K562 (cell line): ENCODE data around the gene MKRN1. TPM values are rescaled to one million over a fixed set of nuclear protein-coding genes. Genes with fewer than 3 reads are reported as not detected.
A peak's percentile ranks its signal among the peaks of the same experiment; 100 is the strongest.

Experiments
- ATAC-seq: fragments of 200-7000 bp; cut with Tn5 transposase; 3 replicates; pipeline ENCODE4 v1.9.1; 2020; ENCODE audit warnings: moderate library complexity
- BruUV-seq: library from RNA; stranded (reverse); fragments of 400-500 nt; replicated peaks from 2 replicates; lab custom pipeline; 2021; lab: Mats Ljungman, UMichigan
- CTCF ChIA-PET: fragments of 300-600 bp; formaldehyde crosslinking; extraction: SDS; loops from one replicate; lab custom pipeline; 2021; ENCODE audit warnings: low intra/inter-chr PET ratio; lab: Yijun Ruan, JAX
- POLR2A ChIA-PET: fragments of 300-600, 350-650 bp; sonication (Branson Sonifier 250); formaldehyde crosslinking; extraction: SDS; loops from one replicate; lab custom pipeline; 2021; ENCODE audit warnings: antibody characterized with exemption, inconsistent platforms; lab: Yijun Ruan, JAX
- DNase-seq, 4 experiments: peaks; one replicate each; pipeline versions ENCODE4 v3.0.0 to v3.0.0-alpha.2; 2011 to 2018; ENCODE audit warnings: low spot score in 3 of 4, mixed read lengths in 3 of 4; ENCODE audit errors: extremely low read depth in 1 of 4
- FAIRE-seq: peaks from 2 replicates; lab custom pipeline; 2011; peaks lifted over from hg19 to GRCh38; lab: Jason Lieb, UNC
- H2AFZ ChIP-seq: 2 replicates; pipeline ENCODE4 v1.6.0; 2011; ENCODE audit warnings: low read depth, low read length, control low read depth, inconsistent platforms
- H3K27ac ChIP-seq: fragments of 200-600 bp; 3 replicates; pipeline ENCODE4 v1.8.0; 2011; ENCODE audit warnings: low read depth, mild to moderate bottlenecking, control low read depth, inconsistent platforms, low read length, moderate library complexity, mixed read lengths; ENCODE audit errors: extremely low read depth
- H3K27me3 ChIP-seq, 2 experiments: fragments of 300-600 bp in 1 of 2; 2 replicates in 1 of 2; 3 replicates in 1 of 2; pipeline versions ENCODE4 v1.6.0 to v1.8.0; 2011; ENCODE audit warnings: inconsistent platforms in 2 of 2, low read length in 2 of 2, mild to moderate bottlenecking in 1 of 2, mixed read lengths in 1 of 2, moderate library complexity in 1 of 2; ENCODE audit not compliant: control insufficient read depth in 2 of 2, insufficient read depth in 2 of 2
- H3K36me3 ChIP-seq: fragments of 300-600 bp; 3 replicates; pipeline ENCODE4 v1.8.0; 2011; ENCODE audit warnings: mild to moderate bottlenecking, low read length, inconsistent platforms; ENCODE audit not compliant: control insufficient read depth, insufficient read depth
- H3K4me1 ChIP-seq, 2 experiments: fragments of 200-600 bp in 1 of 2; replicated peaks in 1 of 2; 2 replicates in 1 of 2; 3 replicates in 1 of 2; pipeline versions ENCODE4 v1.5.1 to v1.8.0; 2011; ENCODE audit warnings: inconsistent platforms in 2 of 2, low read length in 2 of 2, mild to moderate bottlenecking in 1 of 2, mixed read lengths in 1 of 2, moderate library complexity in 1 of 2; ENCODE audit not compliant: control insufficient read depth in 2 of 2, insufficient read depth in 2 of 2
- H3K4me2 ChIP-seq: 2 replicates; pipeline ENCODE4 v1.6.1; 2011; ENCODE audit warnings: low read length, control low read depth, inconsistent platforms, mixed read lengths; ENCODE audit not compliant: insufficient read depth
- H3K4me3 ChIP-seq: fragments of 200-600 bp; sonication (generic), shearing (Covaris generic); 2 replicates; pipeline ENCODE4 v1.5.1; 2016; ENCODE audit warnings: control low read depth, inconsistent platforms
- H3K79me2 ChIP-seq: fragments of 200-600 bp; 3 replicates; pipeline ENCODE4 v1.8.0; 2011; ENCODE audit warnings: low read length, inconsistent platforms; ENCODE audit not compliant: control insufficient read depth, insufficient read depth
- H3K9ac ChIP-seq, 2 experiments: 2 replicates each; pipeline versions ENCODE4 v1.6.0 to v1.6.1; 2011; ENCODE audit warnings: low read depth in 2 of 2, low read length in 2 of 2, control low read depth in 1 of 2, inconsistent platforms in 1 of 2, mild to moderate bottlenecking in 1 of 2, mixed read lengths in 1 of 2; ENCODE audit not compliant: insufficient read depth in 1 of 2
- H3K9me1 ChIP-seq: one replicate; pipeline ENCODE4 v1.6.0; 2011; ENCODE audit warnings: inconsistent platforms, mild to moderate bottlenecking, low read length, moderate library complexity; ENCODE audit not compliant: control insufficient read depth, insufficient read depth
- H3K9me3 ChIP-seq: replicated peaks from 2 replicates; pipeline ENCODE4 v1.5.1; 2011; ENCODE audit warnings: low read depth, low read length, inconsistent platforms; ENCODE audit not compliant: control insufficient read depth, insufficient read depth
- H4K20me1 ChIP-seq: replicated peaks from 2 replicates; pipeline ENCODE4 v1.6.1; 2011; ENCODE audit warnings: low read length, inconsistent platforms, mixed read lengths; ENCODE audit not compliant: control insufficient read depth, insufficient read depth
- ATF1 ChIP-seq, 2 experiments: fragments of 450-650 bp in 1 of 2; IDR thresholded peaks; 2 replicates each; pipeline ENCODE4 v1.6.1; 2016; ENCODE audit warnings: missing compliant biosample characterization in 1 of 2, missing genetic modification characterization in 1 of 2
- ERF ChIP-seq: fragments of 450-650 bp; formaldehyde crosslinking; IDR thresholded peaks from 2 replicates; pipeline ENCODE4 v1.4.0; 2020; ENCODE audit warnings: mild to moderate bottlenecking, mixed read lengths
- ESRRB ChIP-seq: fragments of 250-450 bp; sonication (Bioruptor Pico); IDR thresholded peaks from 2 replicates; pipeline ENCODE4 v1.5.0; 2020; ENCODE audit warnings: mild to moderate bottlenecking, moderate library complexity, borderline replicate concordance
- FOXJ2 ChIP-seq: fragments of 200-800 bp; sonication (Bioruptor generic); IDR thresholded peaks from 2 replicates; pipeline ENCODE4 v1.6.1; 2016; ENCODE audit warnings: missing genetic modification characterization, missing compliant biosample characterization
- RBM14 ChIP-seq: fragments of 200-400 bp; formaldehyde crosslinking; IDR thresholded peaks from 2 replicates; pipeline ENCODE4 v1.6.1; 2018; ENCODE audit warnings: low read depth, mild to moderate bottlenecking, low read length, moderate library complexity, borderline replicate concordance; ENCODE audit not compliant: insufficient read depth
- SMAD2 ChIP-seq: fragments of 150-350 bp; IDR thresholded peaks from 2 replicates; pipeline ENCODE4 v1.6.1; 2014; ENCODE audit warnings: low read depth, mild to moderate bottlenecking, low read length
- ZNF140 ChIP-seq: fragments of 250-450 bp; sonication (Bioruptor Pico); IDR thresholded peaks from 2 replicates; pipeline ENCODE4 v1.8.0; 2021; ENCODE audit warnings: moderate library complexity, mild to moderate bottlenecking, inconsistent platforms
- ZNF384 ChIP-seq: IDR thresholded peaks from 2 replicates; pipeline ENCODE4 v1.6.1; 2012; ENCODE audit warnings: low read depth, low read length, improper control_type of control experiment
- WGBS: fragments of 100-300 bp; shearing (Covaris generic); methylation state at CpG from one replicate; pipeline ENCODE4 v1.1.6; 2016; ENCODE audit warnings: low coverage, mixed read lengths; ENCODE audit not compliant: insufficient coverage; ENCODE audit errors: missing lambda C conversion rate; 5-methylcytosine and 5-hydroxymethylcytosine counted together
- in situ Hi-C: fragments of 300-500 bp; cut with MboI; formaldehyde crosslinking; loops from 4 replicates; pipeline ENCODE4 v1.15.0; 2018; ENCODE audit warnings: inconsistent platforms, mixed read lengths
- intact Hi-C: fragments of 100-400 bp; cut with micrococcal nuclease; formaldehyde crosslinking; loops from 2 replicates; pipeline ENCODE4 v1.14.2; 2022
- polyA plus RNA-seq, 8 experiments: library from polyadenylated mRNA; depleted of rRNA in 4 of 8; stranded (reverse) in 5 of 8; unstranded in 3 of 8; fragments of >200 nt; fragmentation: Nextera tagmentation in 2 of 8; fragmentation: Illumina TruSeq in 1 of 8; extraction: Ambion mirVana in 2 of 8; extraction: Trizol in 1 of 8; gene quantifications; 2 replicates each; pipeline versions ENCODE4 v1.2.1 to v1.2.3, GENCODE V29; 2011 to 2014; ENCODE audit warnings: inconsistent platforms in 1 of 8, missing spikeins in 1 of 8
- total RNA-seq, 7 experiments: library from RNA; depleted of rRNA in 6 of 7; stranded (reverse); fragments of >200 nt in 6 of 7; fragmentation: Illumina TruSeq in 2 of 7; extraction: Trizol in 2 of 7; gene quantifications; 2 replicates each; pipeline versions ENCODE4 v1.2.1 to v1.2.3, GENCODE V29; 2011 to 2021; ENCODE audit warnings: low replicate concordance in 1 of 7
- TF ChIP-seq, protein P1 (sequence below): fragments of 250-450 bp; sonication (Bioruptor Pico); IDR thresholded peaks from 2 replicates; pipeline ENCODE4 v1.8.0; 2021; ENCODE audit warnings: moderate library complexity, mild to moderate bottlenecking, inconsistent platforms
- TF ChIP-seq, protein P2 (sequence below): fragments of 150-350 bp; IDR thresholded peaks from 2 replicates; pipeline ENCODE4 v1.6.1; 2014; ENCODE audit warnings: low read depth, mild to moderate bottlenecking, low read length, borderline replicate concordance
- TF ChIP-seq, protein P3 (sequence below): fragments of 450-650 bp; conservative IDR thresholded peaks from 2 replicates; pipeline ENCODE4 v1.6.1; 2016; ENCODE audit warnings: missing genetic modification characterization, low read depth, mild to moderate bottlenecking, missing compliant biosample characterization, moderate library complexity
- TF ChIP-seq, protein P4 (sequence below): fragments of 250-450 bp; sonication (Bioruptor Pico); IDR thresholded peaks from 2 replicates; pipeline ENCODE4 v1.5.0; 2020; ENCODE audit warnings: mild to moderate bottlenecking, borderline replicate concordance

Gene MKRN1
- total and polyA plus RNA-seq, 9 of the 15 experiments (the other 6 are each of a cell fraction or from before 2014, with no cell fraction given): 30.5 to 90.3 (median 76.0) TPM

DNA sequence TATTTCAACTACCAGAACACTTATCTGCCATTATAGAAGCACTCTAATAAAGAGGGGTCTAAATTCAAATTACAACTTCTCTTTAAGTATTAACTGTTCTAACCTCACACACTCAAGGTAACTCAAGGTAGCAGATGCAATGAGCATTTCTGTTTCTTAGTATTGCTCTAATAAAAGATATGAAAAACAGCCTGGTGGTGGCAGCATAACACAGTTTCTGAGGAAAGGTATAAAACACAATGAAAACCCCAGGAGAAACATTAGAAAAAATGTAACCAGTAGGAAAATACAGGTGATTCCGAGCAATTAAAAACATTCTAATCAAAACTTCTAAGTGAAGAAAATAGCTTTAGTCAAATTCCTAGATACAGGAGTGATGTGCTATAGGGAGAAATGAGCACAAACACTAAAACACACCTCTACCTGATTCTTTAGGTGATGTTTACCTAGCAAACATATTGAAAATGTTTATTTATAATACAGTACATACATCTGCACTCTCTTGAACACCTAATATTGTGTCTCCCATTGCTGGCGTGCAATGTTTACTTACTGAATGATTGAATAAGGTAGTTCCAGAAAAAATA is 3.5 kb downstream of the MKRN1 start:
- no peak overlapping the region for H2AFZ ChIP-seq
- BruUV-seq: no TSS peak
- DNase-seq (peak; percentile 50 to 77 (median 58)), FAIRE-seq (peak; percentile 67), ATAC-seq (no peak)
- H3K27me3 ChIP-seq: no peaks in the 10 kb centered on the region
- H3K27ac ChIP-seq: no peak overlapping the region
- H4K20me1 ChIP-seq: peaks cover 32% of the 10 kb centered on the region
- H3K4me2 ChIP-seq: no peak overlapping the region
- no peak overlapping the region for H3K9ac ChIP-seq
- H3K9me1 ChIP-seq: no peaks in the 10 kb centered on the region
- ChIA-PET POLR2A (interaction anchor here (0.7 to 4.1 kb wide), 3 partner anchors 8 to 198 kb away, joined by 3 to 44 read pairs (median 4); no protein-coding TSS in a partner anchor), CTCF (interaction anchor here (1.2 to 3.3 kb wide), 4 partner anchors 17 to 219 kb away, joined by 3 to 31 read pairs (median 15); no protein-coding TSS in a partner anchor)
- in situ Hi-C loops (no loop called here), intact Hi-C loops (loop anchor here (1.0 to 5.0 kb wide), 6 partner anchors 17 to 536 kb away; partner anchors contain the start of genes KDM7A and MRPS33)
- H3K4me3 ChIP-seq: no peak overlapping the region
- H3K4me1 ChIP-seq: peaks cover 12 to 34% of the 10 kb centered on the region in 2 experiments
- 22% methylated on average over 2 of the region's 2 CpGs for WGBS
- H3K36me3 ChIP-seq: peaks cover 17% of the 10 kb centered on the region; the same call in 1 of the 3 replicates
- no peaks in the 10 kb centered on the region for H3K9me3 ChIP-seq
- peaks cover 79% of the 10 kb centered on the region for H3K79me2 ChIP-seq
- no peak for TF ChIP-seq SMAD2
- no peak for TF ChIP-seq ESRRB (CRISPR knock-in tag)
- TF ChIP-seq, protein P1, sequence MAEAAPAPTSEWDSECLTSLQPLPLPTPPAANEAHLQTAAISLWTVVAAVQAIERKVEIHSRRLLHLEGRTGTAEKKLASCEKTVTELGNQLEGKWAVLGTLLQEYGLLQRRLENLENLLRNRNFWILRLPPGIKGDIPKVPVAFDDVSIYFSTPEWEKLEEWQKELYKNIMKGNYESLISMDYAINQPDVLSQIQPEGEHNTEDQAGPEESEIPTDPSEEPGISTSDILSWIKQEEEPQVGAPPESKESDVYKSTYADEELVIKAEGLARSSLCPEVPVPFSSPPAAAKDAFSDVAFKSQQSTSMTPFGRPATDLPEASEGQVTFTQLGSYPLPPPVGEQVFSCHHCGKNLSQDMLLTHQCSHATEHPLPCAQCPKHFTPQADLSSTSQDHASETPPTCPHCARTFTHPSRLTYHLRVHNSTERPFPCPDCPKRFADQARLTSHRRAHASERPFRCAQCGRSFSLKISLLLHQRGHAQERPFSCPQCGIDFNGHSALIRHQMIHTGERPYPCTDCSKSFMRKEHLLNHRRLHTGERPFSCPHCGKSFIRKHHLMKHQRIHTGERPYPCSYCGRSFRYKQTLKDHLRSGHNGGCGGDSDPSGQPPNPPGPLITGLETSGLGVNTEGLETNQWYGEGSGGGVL: no peak
- no peak for TF ChIP-seq ERF (CRISPR knock-in tag)
- TF ChIP-seq, protein P2, sequence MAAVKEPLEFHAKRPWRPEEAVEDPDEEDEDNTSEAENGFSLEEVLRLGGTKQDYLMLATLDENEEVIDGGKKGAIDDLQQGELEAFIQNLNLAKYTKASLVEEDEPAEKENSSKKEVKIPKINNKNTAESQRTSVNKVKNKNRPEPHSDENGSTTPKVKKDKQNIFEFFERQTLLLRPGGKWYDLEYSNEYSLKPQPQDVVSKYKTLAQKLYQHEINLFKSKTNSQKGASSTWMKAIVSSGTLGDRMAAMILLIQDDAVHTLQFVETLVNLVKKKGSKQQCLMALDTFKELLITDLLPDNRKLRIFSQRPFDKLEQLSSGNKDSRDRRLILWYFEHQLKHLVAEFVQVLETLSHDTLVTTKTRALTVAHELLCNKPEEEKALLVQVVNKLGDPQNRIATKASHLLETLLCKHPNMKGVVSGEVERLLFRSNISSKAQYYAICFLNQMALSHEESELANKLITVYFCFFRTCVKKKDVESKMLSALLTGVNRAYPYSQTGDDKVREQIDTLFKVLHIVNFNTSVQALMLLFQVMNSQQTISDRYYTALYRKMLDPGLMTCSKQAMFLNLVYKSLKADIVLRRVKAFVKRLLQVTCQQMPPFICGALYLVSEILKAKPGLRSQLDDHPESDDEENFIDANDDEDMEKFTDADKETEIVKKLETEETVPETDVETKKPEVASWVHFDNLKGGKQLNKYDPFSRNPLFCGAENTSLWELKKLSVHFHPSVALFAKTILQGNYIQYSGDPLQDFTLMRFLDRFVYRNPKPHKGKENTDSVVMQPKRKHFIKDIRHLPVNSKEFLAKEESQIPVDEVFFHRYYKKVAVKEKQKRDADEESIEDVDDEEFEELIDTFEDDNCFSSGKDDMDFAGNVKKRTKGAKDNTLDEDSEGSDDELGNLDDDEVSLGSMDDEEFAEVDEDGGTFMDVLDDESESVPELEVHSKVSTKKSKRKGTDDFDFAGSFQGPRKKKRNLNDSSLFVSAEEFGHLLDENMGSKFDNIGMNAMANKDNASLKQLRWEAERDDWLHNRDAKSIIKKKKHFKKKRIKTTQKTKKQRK: peak; percentile 18; the same call in 1 of the 2 replicates
- peak; percentile 63; the same call in 1 of the 2 replicates for TF ChIP-seq ZNF384
- no peak for TF ChIP-seq ZNF140 (CRISPR knock-in tag)
- no peak for TF ChIP-seq RBM14
- no peak for TF ChIP-seq ATF1 (CRISPR knock-in tag; IDR thresholded peaks at IDR 0.05)
- 0 out of 2 replicates have a peak, but pooled peaks have one; percentile 5 for TF ChIP-seq ATF1 (tag; IDR thresholded peaks at IDR 0.05)
- TF ChIP-seq, protein P3, sequence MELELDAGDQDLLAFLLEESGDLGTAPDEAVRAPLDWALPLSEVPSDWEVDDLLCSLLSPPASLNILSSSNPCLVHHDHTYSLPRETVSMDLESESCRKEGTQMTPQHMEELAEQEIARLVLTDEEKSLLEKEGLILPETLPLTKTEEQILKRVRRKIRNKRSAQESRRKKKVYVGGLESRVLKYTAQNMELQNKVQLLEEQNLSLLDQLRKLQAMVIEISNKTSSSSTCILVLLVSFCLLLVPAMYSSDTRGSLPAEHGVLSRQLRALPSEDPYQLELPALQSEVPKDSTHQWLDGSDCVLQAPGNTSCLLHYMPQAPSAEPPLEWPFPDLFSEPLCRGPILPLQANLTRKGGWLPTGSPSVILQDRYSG: no peak
- TF ChIP-seq, protein P4, sequence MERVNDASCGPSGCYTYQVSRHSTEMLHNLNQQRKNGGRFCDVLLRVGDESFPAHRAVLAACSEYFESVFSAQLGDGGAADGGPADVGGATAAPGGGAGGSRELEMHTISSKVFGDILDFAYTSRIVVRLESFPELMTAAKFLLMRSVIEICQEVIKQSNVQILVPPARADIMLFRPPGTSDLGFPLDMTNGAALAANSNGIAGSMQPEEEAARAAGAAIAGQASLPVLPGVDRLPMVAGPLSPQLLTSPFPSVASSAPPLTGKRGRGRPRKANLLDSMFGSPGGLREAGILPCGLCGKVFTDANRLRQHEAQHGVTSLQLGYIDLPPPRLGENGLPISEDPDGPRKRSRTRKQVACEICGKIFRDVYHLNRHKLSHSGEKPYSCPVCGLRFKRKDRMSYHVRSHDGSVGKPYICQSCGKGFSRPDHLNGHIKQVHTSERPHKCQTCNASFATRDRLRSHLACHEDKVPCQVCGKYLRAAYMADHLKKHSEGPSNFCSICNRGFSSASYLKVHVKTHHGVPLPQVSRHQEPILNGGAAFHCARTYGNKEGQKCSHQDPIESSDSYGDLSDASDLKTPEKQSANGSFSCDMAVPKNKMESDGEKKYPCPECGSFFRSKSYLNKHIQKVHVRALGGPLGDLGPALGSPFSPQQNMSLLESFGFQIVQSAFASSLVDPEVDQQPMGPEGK (CRISPR knock-in tag): no peak
- no peak for TF ChIP-seq FOXJ2
